Trophoblast cell (in vitro differentiated cells and primary cell): ENCODE results near the gene SEPTIN3.

ENCODE experiments used
- DNase-seq, 2 donors: peaks; one replicate each; pipeline ENCODE4 v3.0.0-alpha.2; 2016
- H2AFZ ChIP-seq: 2 replicates; pipeline ENCODE4 v1.6.1; 2013; ENCODE audit warnings: low read length, moderate library complexity, mild to moderate bottlenecking; ENCODE audit not compliant: insufficient read depth, poor library complexity
- H2AK5ac ChIP-seq: 2 replicates; pipeline ENCODE4 v1.6.1; 2013; ENCODE audit warnings: mild to moderate bottlenecking, low read length
- H2BK120ac ChIP-seq: 2 replicates; pipeline ENCODE4 v1.6.1; 2013; ENCODE audit warnings: low read length, mild to moderate bottlenecking, moderate library complexity; ENCODE audit not compliant: insufficient read depth, poor library complexity
- H2BK12ac ChIP-seq: 2 replicates; pipeline ENCODE4 v1.6.1; 2013; ENCODE audit warnings: mild to moderate bottlenecking, low read length, moderate library complexity
- H2BK5ac ChIP-seq: 2 replicates; pipeline ENCODE4 v1.6.1; 2013; ENCODE audit warnings: low read length, low read depth, moderate library complexity, mild to moderate bottlenecking; ENCODE audit not compliant: poor library complexity
- H3K14ac ChIP-seq: 2 replicates; pipeline ENCODE4 v1.6.1; 2013; ENCODE audit warnings: mild to moderate bottlenecking, low read length
- H3K18ac ChIP-seq: 2 replicates; pipeline ENCODE4 v1.6.1; 2013; ENCODE audit warnings: mild to moderate bottlenecking, low read length
- H3K23ac ChIP-seq: 2 replicates; pipeline ENCODE4 v1.6.1; 2013; ENCODE audit warnings: low read length
- H3K27ac ChIP-seq: 2 replicates; pipeline ENCODE4 v1.5.1; 2013; ENCODE audit warnings: low read depth, mild to moderate bottlenecking, inconsistent platforms, low read length, moderate library complexity
- H3K27me3 ChIP-seq: 2 replicates; pipeline ENCODE4 v1.6.1; 2013; ENCODE audit warnings: inconsistent platforms, mild to moderate bottlenecking, low read length, moderate library complexity; ENCODE audit not compliant: insufficient read depth
- H3K36me3 ChIP-seq, 2 experiments: 1 replicate in 1 of 2; 2 replicates in 1 of 2; pipeline ENCODE4 v1.6.1; 2013; ENCODE audit warnings: low read length in 2 of 2, mild to moderate bottlenecking in 2 of 2, moderate library complexity in 1 of 2; ENCODE audit not compliant: insufficient read depth in 2 of 2, control insufficient read depth in 1 of 2
- H3K4ac ChIP-seq: 2 replicates; pipeline ENCODE4 v1.6.1; 2013; ENCODE audit warnings: low read depth, mild to moderate bottlenecking, low read length, moderate library complexity
- H3K4me1 ChIP-seq, 2 experiments: 1 replicate in 1 of 2; 2 replicates in 1 of 2; pipeline ENCODE4 v1.6.1; 2013; ENCODE audit warnings: low read length in 2 of 2, mild to moderate bottlenecking in 2 of 2, moderate library complexity in 1 of 2; ENCODE audit not compliant: insufficient read depth in 2 of 2, control insufficient read depth in 1 of 2
- H3K4me2 ChIP-seq: 2 replicates; pipeline ENCODE4 v1.6.1; 2013; ENCODE audit warnings: inconsistent platforms, mild to moderate bottlenecking, low read length, moderate library complexity
- H3K4me3 ChIP-seq: 2 replicates; pipeline ENCODE4 v1.5.1; 2013; ENCODE audit warnings: mild to moderate bottlenecking, low read depth, low read length, inconsistent platforms
- H3K79me1 ChIP-seq: one replicate; pipeline ENCODE4 v1.6.1; 2013; ENCODE audit warnings: low read length
- H3K79me2 ChIP-seq: 2 replicates; pipeline ENCODE4 v1.6.1; 2013; ENCODE audit warnings: low read length, mild to moderate bottlenecking; ENCODE audit not compliant: control insufficient read depth, insufficient read depth, poor library complexity
- H3K9ac ChIP-seq: 2 replicates; pipeline ENCODE4 v1.6.1; 2013; ENCODE audit warnings: mild to moderate bottlenecking, low read length
- H3K9me3 ChIP-seq: 2 replicates; pipeline ENCODE4 v1.6.1; 2013; ENCODE audit warnings: low read depth, mild to moderate bottlenecking, control low read depth, inconsistent platforms, low read length; ENCODE audit not compliant: insufficient read depth
- H4K12ac ChIP-seq: 2 replicates; pipeline ENCODE4 v1.6.1; 2013; ENCODE audit warnings: low read depth, mild to moderate bottlenecking, low read length, moderate library complexity
- H4K8ac ChIP-seq: 2 replicates; pipeline ENCODE4 v1.6.1; 2013; ENCODE audit warnings: low read depth, mild to moderate bottlenecking, low read length, moderate library complexity
- H4K91ac ChIP-seq: one replicate; pipeline ENCODE4 v1.6.1; 2013; ENCODE audit warnings: low read depth, mild to moderate bottlenecking, low read length, moderate library complexity
- WGBS: extraction: QIAGEN DNeasy Blood & Tissue Kit; methylation state at CpG from one replicate; pipeline ENCODE4 v1.1.7; 2013; ENCODE audit warnings: missing lambda C conversion rate; ENCODE audit not compliant: insufficient read length, insufficient coverage; ENCODE audit errors: extremely low coverage; 5-methylcytosine and 5-hydroxymethylcytosine counted together

SEPTIN3 gene

GRCh38 chr22:41963453-41964111 is 5.7 kb upstream of the SEPTIN3 start:
- H3K27ac ChIP-seq = no peak overlapping the region
- no peak overlapping the region for H3K4ac ChIP-seq
- no peak overlapping the region for H3K23ac ChIP-seq
- no peaks in the 10 kb centered on the region for H3K9me3 ChIP-seq
- H3K4me2 ChIP-seq = no peak overlapping the region
- no peak overlapping the region for H2BK12ac ChIP-seq
- no peak overlapping the region for H3K18ac ChIP-seq
- peaks cover 0 to 3% of the 10 kb centered on the region in 2 experiments for H3K4me1 ChIP-seq
- DNase-seq = no peak
- no peak overlapping the region for H2BK120ac ChIP-seq
- H3K4me3 ChIP-seq = no peak overlapping the region
- H2AFZ ChIP-seq = no peak overlapping the region
- H2BK5ac ChIP-seq = no peak overlapping the region
- H3K79me2 ChIP-seq = no peaks in the 10 kb centered on the region
- H3K27me3 ChIP-seq = peaks cover 3% of the 10 kb centered on the region
- no peak overlapping the region for H4K91ac ChIP-seq
- H4K8ac ChIP-seq = no peak overlapping the region
- H3K79me1 ChIP-seq = no peaks in the 10 kb centered on the region
- no peaks in the 10 kb centered on the region for H3K36me3 ChIP-seq
- no peak overlapping the region for H4K12ac ChIP-seq
- no CpG with 5 or more reads among the region's 9 CpGs for WGBS
- H3K14ac ChIP-seq = no peak overlapping the region
- H2AK5ac ChIP-seq = no peak overlapping the region
- no peak overlapping the region for H3K9ac ChIP-seq

GRCh38 chr22:41964112-41964491 is 5.1 kb upstream of the SEPTIN3 start:
- Histone ChIP-seq H3K4me3 (no peak overlapping the region), H3K36me3 (no peaks in the 10 kb centered on the region), H3K23ac (no peak overlapping the region), H2BK120ac (no peak overlapping the region), H3K4me1 (peaks cover 0 to 3% of the 10 kb centered on the region in 2 experiments), H3K14ac (no peak overlapping the region), H3K4me2 (no peak overlapping the region), H3K9ac (no peak overlapping the region), H3K27me3 (peaks cover 3% of the 10 kb centered on the region), H3K18ac (no peak overlapping the region), H3K9me3 (no peaks in the 10 kb centered on the region), H3K79me2 (no peaks in the 10 kb centered on the region), H2AFZ (no peak overlapping the region), H3K4ac (no peak overlapping the region), H2AK5ac (no peak overlapping the region), H2BK12ac (no peak overlapping the region), H3K79me1 (no peaks in the 10 kb centered on the region), H4K12ac (no peak overlapping the region), H4K91ac (no peak overlapping the region), H3K27ac (no peak overlapping the region), H2BK5ac (no peak overlapping the region), H4K8ac (no peak overlapping the region)
- WGBS = no CpG with 5 or more reads among the region's 5 CpGs
- DNase-seq = no peak

- no peak overlapping the region for H2AFZ ChIP-seq
- no peaks in the 10 kb centered on the region for H3K79me2 ChIP-seq
- H3K14ac ChIP-seq = no peak overlapping the region
- no peak overlapping the region for H3K4me3 ChIP-seq
- H3K27ac ChIP-seq = no peak overlapping the region
- H4K8ac ChIP-seq = no peak overlapping the region
- H3K4me1 ChIP-seq = peaks cover 0 to 3% of the 10 kb centered on the region in 2 experiments
- H3K9ac ChIP-seq = no peak overlapping the region
- no peak overlapping the region for H2BK5ac ChIP-seq
- H3K36me3 ChIP-seq = no peaks in the 10 kb centered on the region
- H4K12ac ChIP-seq = no peak overlapping the region
- no peak overlapping the region for H2AK5ac ChIP-seq
- no peak overlapping the region for H3K4me2 ChIP-seq
- peaks cover 3% of the 10 kb centered on the region for H3K27me3 ChIP-seq
- WGBS = no CpG with 5 or more reads among the region's 2 CpGs
- DNase-seq = no peak
- H3K79me1 ChIP-seq = no peaks in the 10 kb centered on the region
- H2BK120ac ChIP-seq = no peak overlapping the region
- no peak overlapping the region for H3K4ac ChIP-seq
- H4K91ac ChIP-seq = no peak overlapping the region
- no peak overlapping the region for H3K23ac ChIP-seq
- no peak overlapping the region for H2BK12ac ChIP-seq
- H3K9me3 ChIP-seq = no peaks in the 10 kb centered on the region
- no peak overlapping the region for H3K18ac ChIP-seq
These were observed 3.0 kb upstream of the SEPTIN3 start for GRCh38 chr22:41966225-41966606.

GRCh38 chr22:41966607-41967240 is 2.5 kb upstream of the SEPTIN3 start:
- H3K79me2 ChIP-seq = no peaks in the 10 kb centered on the region

More at GRCh38 chr22:41966607-41967240, 2.5 kb upstream of the SEPTIN3 start:
- Histone ChIP-seq H4K91ac (no peak overlapping the region), H3K23ac (no peak overlapping the region), H3K18ac (no peak overlapping the region), H3K4ac (no peak overlapping the region), H3K4me3 (no peak overlapping the region), H2BK5ac (no peak overlapping the region), H4K8ac (no peak overlapping the region), H3K4me1 (peaks cover 0 to 3% of the 10 kb centered on the region in 2 experiments), H3K27ac (no peak overlapping the region), H3K14ac (no peak overlapping the region), H3K9me3 (no peaks in the 10 kb centered on the region), H2AFZ (no peak overlapping the region), H3K9ac (no peak overlapping the region), H2AK5ac (no peak overlapping the region), H3K27me3 (peaks cover 3% of the 10 kb centered on the region), H3K4me2 (no peak overlapping the region), H4K12ac (no peak overlapping the region), H3K79me1 (no peaks in the 10 kb centered on the region), H2BK12ac (no peak overlapping the region), H3K36me3 (no peaks in the 10 kb centered on the region), H2BK120ac (no peak overlapping the region)
- no CpG with 5 or more reads among the region's 8 CpGs for WGBS
- peak; percentile 91 to 95 for DNase-seq
